H1 (cell line): ENCODE results near the gene SPRR4. TPM values are rescaled to one million over a fixed set of nuclear protein-coding genes. Genes with fewer than 3 reads are reported as not detected.

Experiments
- EP300 ChIP-seq, 2 experiments: IDR thresholded peaks; 1 replicate in 1 of 2; 2 replicates in 1 of 2; pipeline ENCODE4 v1.6.1; 2011 to 2012; ENCODE audit warnings: low read depth in 2 of 2, low read length in 2 of 2, mild to moderate bottlenecking in 2 of 2, borderline replicate concordance in 1 of 2, inconsistent platforms in 1 of 2, moderate library complexity in 1 of 2
- KDM5A ChIP-seq: fragments of 200-600 bp; IDR thresholded peaks from 2 replicates; pipeline ENCODE4 v1.7.1; 2012; ENCODE audit warnings: mild to moderate bottlenecking, low read length, inconsistent platforms, mixed read lengths
- NRF1 ChIP-seq: IDR thresholded peaks from 2 replicates; pipeline ENCODE4 v1.6.1; 2011; ENCODE audit warnings: mild to moderate bottlenecking, low read depth, low read length, improper control_type of control experiment
- RXRA ChIP-seq: IDR thresholded peaks from 2 replicates; pipeline ENCODE4 v1.6.1; 2011; ENCODE audit warnings: low read depth, mild to moderate bottlenecking, low read length, moderate library complexity; ENCODE audit not compliant: insufficient read depth
- TBP ChIP-seq: IDR thresholded peaks from 2 replicates; pipeline ENCODE4 v1.6.1; 2011; ENCODE audit warnings: low read depth, low read length, improper control_type of control experiment
- polyA plus RNA-seq, 7 experiments: library from polyadenylated mRNA; depleted of rRNA in 3 of 7; stranded (reverse) in 5 of 7; unstranded in 2 of 7; fragments of >200 nt in 5 of 7; fragments of 200-250 nt in 2 of 7; gene quantifications; 1 replicate in 5 of 7; 2 replicates in 1 of 7; 4 replicates in 1 of 7; pipeline versions ENCODE4 v1.2.1 to v1.2.3, GENCODE V29; 2011 to 2013; ENCODE audit warnings: missing spikeins in 2 of 7, mixed read lengths in 2 of 7
- total RNA-seq: library from RNA; stranded (reverse); fragmentation: NEBNext Ultra II Directional; extraction: Animal tissue kit (Norgen Biotek cat#: 25700); gene quantifications from 2 replicates; pipeline ENCODE4 v1.2.1, GENCODE V29; 2021
- TF ChIP-seq, protein P1 (sequence below): IDR thresholded peaks from 2 replicates; pipeline ENCODE4 v1.6.1; 2012; ENCODE audit warnings: inconsistent platforms

Gene SPRR4
- total and polyA plus RNA-seq, 2 of the 8 experiments (the other 6 are each of a cell fraction or from before 2014, with no cell fraction given) = not detected

DNA sequence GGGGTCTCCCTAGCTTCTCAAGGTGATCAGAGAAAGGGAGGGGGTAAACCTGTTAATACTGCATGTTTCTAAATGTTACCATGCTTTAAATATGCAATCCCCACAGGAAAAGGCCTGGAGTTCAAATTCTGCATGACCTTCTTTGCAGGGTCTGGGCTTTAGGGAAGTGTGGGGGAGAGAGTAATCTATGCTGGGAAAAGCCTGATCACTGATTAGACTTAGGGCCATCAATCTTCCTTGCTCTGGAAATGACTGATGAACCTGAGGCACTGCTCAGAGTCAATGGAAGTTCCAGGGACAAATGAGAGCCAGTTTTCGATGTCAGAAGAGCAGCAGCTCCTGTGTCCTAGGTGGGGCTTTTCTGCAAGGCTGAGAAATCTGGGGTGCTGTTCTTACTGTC is 10.2 kb downstream of the SPRR4 start (continued):
- TF ChIP-seq, protein P1, sequence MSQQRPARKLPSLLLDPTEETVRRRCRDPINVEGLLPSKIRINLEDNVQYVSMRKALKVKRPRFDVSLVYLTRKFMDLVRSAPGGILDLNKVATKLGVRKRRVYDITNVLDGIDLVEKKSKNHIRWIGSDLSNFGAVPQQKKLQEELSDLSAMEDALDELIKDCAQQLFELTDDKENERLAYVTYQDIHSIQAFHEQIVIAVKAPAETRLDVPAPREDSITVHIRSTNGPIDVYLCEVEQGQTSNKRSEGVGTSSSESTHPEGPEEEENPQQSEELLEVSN = no peak
- TF ChIP-seq TBP (no peak), RXRA (no peak), KDM5A (no peak), EP300 (IDR thresholded peaks at IDR 0.05; ENCODE audit: borderline replicate concordance in 1 of 2, low read depth in 2 of 2, low read length in 2 of 2) (no peak), NRF1 (no peak)
